H1 (cell line): ENCODE data around the gene TUBB1. TPM values are rescaled to one million over a fixed set of nuclear protein-coding genes. Genes with fewer than 3 reads are reported as not detected.

Experiments
- CTCF ChIA-PET: fragments of 300-600 bp; sonication (Branson Sonifier 250); formaldehyde crosslinking; loops from one replicate; lab custom pipeline; 2021; ENCODE audit not compliant: partially characterized antibody; lab: Charles Lee
- POLR2A ChIA-PET: fragments of 300-600 bp; sonication (Branson Sonifier 250); formaldehyde crosslinking; loops from one replicate; lab custom pipeline; 2021; ENCODE audit warnings: inconsistent platforms; ENCODE audit not compliant: partially characterized antibody; lab: Charles Lee
- DNase-seq, 2 experiments: peaks; one replicate each; pipeline versions ENCODE4 v3.0.0 to v3.0.0-alpha.2; 2010 to 2022; ENCODE audit warnings: low spot score in 2 of 2, low read depth in 1 of 2, mixed read lengths in 1 of 2
- FAIRE-seq: peaks from 2 replicates; lab custom pipeline; 2011; peaks lifted over from hg19 to GRCh38; lab: Jason Lieb, UNC
- H2AFZ ChIP-seq: 2 replicates; pipeline ENCODE4 v1.8.1; 2012; ENCODE audit warnings: low read length, inconsistent platforms
- H2AK5ac ChIP-seq: 2 replicates; pipeline ENCODE4 v1.6.1; 2013; ENCODE audit warnings: low read depth, low read length
- H2BK120ac ChIP-seq: replicated peaks from 2 replicates; pipeline ENCODE3; 2013; ENCODE audit warnings: low read depth, low read length, inconsistent platforms
- H2BK12ac ChIP-seq: 2 replicates; pipeline ENCODE4 v1.6.1; 2013; ENCODE audit warnings: low read depth, low read length
- H2BK15ac ChIP-seq: 2 replicates; pipeline ENCODE4 v1.6.1; 2013; ENCODE audit warnings: low read length
- H2BK20ac ChIP-seq: 2 replicates; pipeline ENCODE4 v1.6.1; 2013; ENCODE audit warnings: low read length
- H2BK5ac ChIP-seq: 2 replicates; pipeline ENCODE4 v1.6.1; 2013; ENCODE audit warnings: low read depth, low read length
- H3K14ac ChIP-seq: 2 replicates; pipeline ENCODE4 v1.6.1; 2013; ENCODE audit warnings: inconsistent platforms; ENCODE audit not compliant: insufficient read length
- H3K18ac ChIP-seq: 2 replicates; pipeline ENCODE4 v1.6.1; 2013; ENCODE audit warnings: low read length; ENCODE audit errors: extremely low read depth
- H3K23ac ChIP-seq: 2 replicates; pipeline ENCODE4 v1.6.1; 2013; ENCODE audit warnings: inconsistent platforms; ENCODE audit not compliant: insufficient read length
- H3K23me2 ChIP-seq: 2 replicates; pipeline ENCODE4 v1.6.1; 2013; ENCODE audit warnings: low read depth, low read length
- H3K27ac ChIP-seq: 2 replicates; pipeline ENCODE4 v1.6.1; 2011; ENCODE audit warnings: low read depth, low read length, inconsistent platforms
- H3K27me3 ChIP-seq, 4 experiments: replicated peaks in 1 of 4; 1 replicate in 1 of 4; 2 replicates in 3 of 4; pipeline versions ENCODE4 v1.6.1 to v1.8.1; 2011 to 2013; ENCODE audit warnings: low read length in 3 of 4, mild to moderate bottlenecking in 3 of 4, inconsistent platforms in 2 of 4, mixed read lengths in 2 of 4, moderate library complexity in 1 of 4; ENCODE audit not compliant: control insufficient read depth in 3 of 4, insufficient read depth in 3 of 4; ENCODE audit errors: extremely low read depth in 1 of 4
- H3K36me3 ChIP-seq, 4 experiments: 2 replicates each; pipeline versions ENCODE4 v1.6.1 to v1.8.1; 2011 to 2013; ENCODE audit warnings: mild to moderate bottlenecking in 4 of 4, low read length in 3 of 4, moderate library complexity in 2 of 4, control low read depth in 1 of 4, inconsistent platforms in 1 of 4; ENCODE audit not compliant: insufficient read depth in 4 of 4, control insufficient read depth in 2 of 4
- H3K4ac ChIP-seq: replicated peaks from 2 replicates; pipeline ENCODE3; 2013; ENCODE audit warnings: low read length, low read depth, mixed read lengths, inconsistent platforms; ENCODE audit not compliant: insufficient read length
- H3K4me1 ChIP-seq, 4 experiments: replicated peaks in 1 of 4; 1 replicate in 1 of 4; 2 replicates in 3 of 4; pipeline versions ENCODE4 v1.6.1 to v1.8.1; 2011 to 2013; ENCODE audit warnings: low read length in 3 of 4, inconsistent platforms in 2 of 4, mixed read lengths in 1 of 4; ENCODE audit not compliant: insufficient read depth in 4 of 4, control insufficient read depth in 3 of 4
- H3K4me2 ChIP-seq, 2 experiments: 2 replicates each; pipeline versions ENCODE4 v1.6.1 to v1.8.1; 2011 to 2013; ENCODE audit warnings: low read depth in 2 of 2, low read length in 2 of 2, control low read depth in 1 of 2, inconsistent platforms in 1 of 2, mild to moderate bottlenecking in 1 of 2; ENCODE audit not compliant: insufficient read depth in 1 of 2
- H3K4me3 ChIP-seq, 4 experiments: fragments of 200-600, 300-600 bp in 1 of 4; sonication (generic), shearing (Covaris generic), sonication (Bioruptor Twin) in 1 of 4; 2 replicates each; pipeline versions ENCODE4 v1.5.1 to v1.8.1; 2011 to 2016; ENCODE audit warnings: low read length in 4 of 4, low read depth in 3 of 4, control low read depth in 2 of 4, inconsistent platforms in 2 of 4, mild to moderate bottlenecking in 2 of 4, mixed read lengths in 1 of 4, moderate library complexity in 1 of 4; ENCODE audit not compliant: insufficient read depth in 2 of 4; ENCODE audit errors: extremely low read depth in 1 of 4
- H3K56ac ChIP-seq: replicated peaks from 2 replicates; pipeline ENCODE3; 2013; ENCODE audit warnings: low read depth, mild to moderate bottlenecking, mixed read lengths, low read length, inconsistent platforms; ENCODE audit not compliant: insufficient read length
- H3K79me1 ChIP-seq: 2 replicates; pipeline ENCODE4 v1.6.1; 2013; ENCODE audit warnings: low read depth, low read length, control low read depth
- H3K79me2 ChIP-seq, 2 experiments: 2 replicates each; pipeline versions ENCODE4 v1.6.1 to v1.8.1; 2012 to 2013; ENCODE audit warnings: low read length in 2 of 2, mild to moderate bottlenecking in 2 of 2, inconsistent platforms in 1 of 2; ENCODE audit not compliant: insufficient read depth in 2 of 2, control insufficient read depth in 1 of 2
- H3K9ac ChIP-seq, 4 experiments: replicated peaks in 1 of 4; 1 replicate in 1 of 4; 2 replicates in 3 of 4; pipeline versions ENCODE4 v1.6.1 to v1.8.1; 2011 to 2013; ENCODE audit warnings: low read depth in 3 of 4, low read length in 3 of 4, control low read depth in 2 of 4, mild to moderate bottlenecking in 2 of 4, moderate library complexity in 2 of 4, inconsistent platforms in 1 of 4; ENCODE audit errors: extremely low read depth in 1 of 4
- H3K9me3 ChIP-seq, 2 experiments: 2 replicates each; pipeline versions ENCODE4 v1.6.1 to v1.8.1; 2012 to 2013; ENCODE audit warnings: mild to moderate bottlenecking in 2 of 2, moderate library complexity in 2 of 2, control low read depth in 1 of 2, inconsistent platforms in 1 of 2, low read depth in 1 of 2, low read length in 1 of 2, mixed read lengths in 1 of 2; ENCODE audit not compliant: insufficient read depth in 2 of 2
- H4K20me1 ChIP-seq, 2 experiments: replicated peaks in 1 of 2; 2 replicates each; pipeline versions ENCODE3 to v1.8.1; 2011 to 2013; ENCODE audit warnings: inconsistent platforms in 2 of 2, low read length in 2 of 2, mild to moderate bottlenecking in 1 of 2; ENCODE audit not compliant: insufficient read depth in 2 of 2, control insufficient read depth in 1 of 2
- H4K5ac ChIP-seq: 2 replicates; pipeline ENCODE4 v1.6.1; 2013; ENCODE audit warnings: low read length, low read depth, mixed read lengths, inconsistent platforms; ENCODE audit not compliant: insufficient read length
- H4K8ac ChIP-seq: 2 replicates; pipeline ENCODE4 v1.8.0; 2013; ENCODE audit warnings: mild to moderate bottlenecking, moderate library complexity, low read length, inconsistent platforms; ENCODE audit not compliant: insufficient read depth; ENCODE audit errors: extremely low read depth
- H4K91ac ChIP-seq: replicated peaks from 2 replicates; pipeline ENCODE3; 2013; ENCODE audit warnings: low read length, mixed read lengths, inconsistent platforms; ENCODE audit not compliant: insufficient read length
- SP4 ChIP-seq: IDR thresholded peaks from 2 replicates; pipeline ENCODE4 v1.6.1; 2012; ENCODE audit warnings: low read length, inconsistent platforms
- WGBS, 2 experiments: shearing (Covaris generic) in 1 of 2; methylation state at CpG; one replicate each; pipeline versions ENCODE4 v1.1.6 to v1.1.7; 2013 to 2015; ENCODE audit warnings: low lambda C conversion rate in 2 of 2, mixed read lengths in 2 of 2, inconsistent platforms in 1 of 2, low coverage in 1 of 2, missing lambda C conversion rate in 1 of 2; ENCODE audit not compliant: insufficient replicate concordance in 2 of 2, insufficient coverage in 1 of 2, insufficient read length in 1 of 2; ENCODE audit errors: extremely low coverage in 1 of 2, missing lambda C conversion rate in 1 of 2; 5-methylcytosine and 5-hydroxymethylcytosine counted together
- polyA plus RNA-seq, 7 experiments: library from polyadenylated mRNA; depleted of rRNA in 3 of 7; stranded (reverse) in 5 of 7; unstranded in 2 of 7; fragments of >200 nt in 5 of 7; fragments of 200-250 nt in 2 of 7; gene quantifications; 1 replicate in 5 of 7; 2 replicates in 1 of 7; 4 replicates in 1 of 7; pipeline versions ENCODE4 v1.2.1 to v1.2.3, GENCODE V29; 2011 to 2013; ENCODE audit warnings: missing spikeins in 2 of 7, mixed read lengths in 2 of 7
- total RNA-seq: library from RNA; stranded (reverse); fragmentation: NEBNext Ultra II Directional; extraction: Animal tissue kit (Norgen Biotek cat#: 25700); gene quantifications from 2 replicates; pipeline ENCODE4 v1.2.1, GENCODE V29; 2021

The TUBB1 gene
- total and polyA plus RNA-seq, 2 of the 8 experiments (the other 6 are each of a cell fraction or from before 2014, with no cell fraction given): not detected

DNA sequence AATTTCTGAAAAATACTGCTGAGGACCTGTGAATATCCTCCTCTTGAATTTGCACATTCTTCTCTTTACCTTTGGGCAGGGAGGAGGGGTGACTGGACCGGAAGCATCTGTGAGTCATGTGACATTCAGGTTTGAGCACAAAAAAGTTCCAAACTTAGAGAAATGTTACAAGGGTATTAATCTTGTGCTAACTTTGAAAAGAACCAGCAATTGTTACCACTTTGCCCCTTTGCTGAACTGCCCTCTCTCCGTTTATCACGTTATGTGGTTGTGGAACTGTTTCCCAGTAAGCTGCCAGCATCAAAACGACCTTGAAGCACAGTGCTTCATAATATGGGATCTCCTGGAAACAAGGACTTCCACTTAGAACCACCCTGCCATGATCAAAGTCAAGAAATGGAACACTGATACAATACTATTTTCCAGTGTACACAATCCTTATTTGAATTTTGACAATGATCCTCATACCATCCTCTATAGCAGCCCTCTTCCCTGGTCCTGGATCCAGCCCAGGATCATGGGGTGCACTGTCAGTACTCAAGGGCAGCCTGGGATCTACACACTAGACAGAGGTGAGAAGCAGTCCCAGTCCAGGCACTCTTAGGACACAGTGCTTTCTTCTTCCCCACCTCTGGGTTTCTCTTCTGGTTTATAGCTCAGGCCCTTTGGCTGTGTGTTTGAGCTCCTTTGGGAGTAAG lies 2.3 kb upstream of the TUBB1 start:
- Histone ChIP-seq H3K79me2 (no peaks in the 10 kb centered on the region), H4K8ac (no peak overlapping the region), H3K27me3 (no peaks in the 10 kb centered on the region; a peak in 3 of 7 replicates), H3K79me1 (no peaks in the 10 kb centered on the region), H3K9ac (no peak overlapping the region), H3K4me1 (no peaks in the 10 kb centered on the region), H3K56ac (no peak overlapping the region), H2BK15ac (no peak overlapping the region), H2AFZ (no peak overlapping the region), H3K23me2 (no peaks in the 10 kb centered on the region), H3K23ac (no peak overlapping the region), H3K36me3 (no peaks in the 10 kb centered on the region), H3K4ac (no peak overlapping the region), H4K5ac (no peak overlapping the region), H2AK5ac (no peak overlapping the region), H3K18ac (no peak overlapping the region), H3K4me3 (no peak overlapping the region), H3K9me3 (no peaks in the 10 kb centered on the region), H2BK5ac (no peak overlapping the region), H2BK12ac (no peak overlapping the region), H2BK120ac (no peak overlapping the region), H3K27ac (no peak overlapping the region), H4K20me1 (no peaks in the 10 kb centered on the region), H4K91ac (no peak overlapping the region), H2BK20ac (no peak overlapping the region), H3K4me2 (no peak overlapping the region), H3K14ac (no peak overlapping the region)
- no peak for DNase-seq
- no peak for FAIRE-seq
- CTCF ChIA-PET: interaction anchor here (0.9 to 2.6 kb wide), 4 partner anchors 20 to 368 kb away, joined by 3 to 9 read pairs (median 4); no protein-coding TSS in a partner anchor
- no peak for TF ChIP-seq SP4
- POLR2A ChIA-PET: interaction anchor here (1.0 to 1.7 kb wide), 2 partner anchors 15 to 36 kb away, joined by 3 to 7 read pairs; partner anchors contain the start of genes ATP5F1E and NELFCD
- WGBS, 2 experiments: 81% methylated on average over 4 of the region's 4 CpGs; no CpG with 5 or more reads in 1 of the 2 experiments
